Suprapubic skin (tissue), 4 donors: ENCODE measurements around the gene TMEM116.

Source experiments
- EP300 ChIP-seq: sonication (generic); formaldehyde crosslinking; IDR thresholded peaks from one replicate; pipeline ENCODE4 v1.6.1; 2017; ENCODE audit warnings: antibody characterized with exemption
- POLR2AphosphoS5 ChIP-seq, 3 donors: sonication (generic); formaldehyde crosslinking; IDR thresholded peaks; one replicate each; pipeline ENCODE4 v1.6.1; 2017; ENCODE audit warnings: antibody characterized with exemption in 3 of 3
- TF ChIP-seq, protein P1 (sequence below), 2 donors: fragments of 200-600 bp in 1 of 2; fragments of 450-650 bp in 1 of 2; sonication (generic) in 1 of 2; IDR thresholded peaks; one replicate each; pipeline ENCODE4 v1.5.1; 2016 to 2019; ENCODE audit warnings: antibody characterized with exemption in 2 of 2, mild to moderate bottlenecking in 1 of 2, moderate library complexity in 1 of 2

DNA sequence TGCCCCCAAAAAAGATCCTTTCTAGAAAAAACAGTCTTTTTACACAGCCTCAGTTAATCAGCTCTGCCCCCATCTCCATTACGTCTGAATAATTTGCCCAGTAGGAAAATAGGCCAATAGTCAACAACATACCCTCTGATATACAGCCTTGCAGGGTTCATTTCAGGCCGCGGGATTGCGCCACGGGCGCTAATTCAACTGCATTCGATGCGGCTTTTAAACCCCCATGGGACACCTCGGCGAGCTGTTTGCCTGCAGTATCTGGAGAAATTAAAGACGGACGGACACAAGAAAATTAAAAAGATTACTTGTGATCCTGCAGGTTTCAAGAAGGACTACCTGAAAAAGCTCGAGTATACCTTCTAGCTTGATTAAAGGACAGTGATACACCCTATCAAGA is 36.4 kb upstream of the TMEM116 start:
- TF ChIP-seq, protein P1, sequence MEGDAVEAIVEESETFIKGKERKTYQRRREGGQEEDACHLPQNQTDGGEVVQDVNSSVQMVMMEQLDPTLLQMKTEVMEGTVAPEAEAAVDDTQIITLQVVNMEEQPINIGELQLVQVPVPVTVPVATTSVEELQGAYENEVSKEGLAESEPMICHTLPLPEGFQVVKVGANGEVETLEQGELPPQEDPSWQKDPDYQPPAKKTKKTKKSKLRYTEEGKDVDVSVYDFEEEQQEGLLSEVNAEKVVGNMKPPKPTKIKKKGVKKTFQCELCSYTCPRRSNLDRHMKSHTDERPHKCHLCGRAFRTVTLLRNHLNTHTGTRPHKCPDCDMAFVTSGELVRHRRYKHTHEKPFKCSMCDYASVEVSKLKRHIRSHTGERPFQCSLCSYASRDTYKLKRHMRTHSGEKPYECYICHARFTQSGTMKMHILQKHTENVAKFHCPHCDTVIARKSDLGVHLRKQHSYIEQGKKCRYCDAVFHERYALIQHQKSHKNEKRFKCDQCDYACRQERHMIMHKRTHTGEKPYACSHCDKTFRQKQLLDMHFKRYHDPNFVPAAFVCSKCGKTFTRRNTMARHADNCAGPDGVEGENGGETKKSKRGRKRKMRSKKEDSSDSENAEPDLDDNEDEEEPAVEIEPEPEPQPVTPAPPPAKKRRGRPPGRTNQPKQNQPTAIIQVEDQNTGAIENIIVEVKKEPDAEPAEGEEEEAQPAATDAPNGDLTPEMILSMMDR (IDR thresholded peaks at IDR 0.05), result no peak
- TF ChIP-seq POLR2AphosphoS5 (IDR thresholded peaks at IDR 0.05), result no peak
- no peak for TF ChIP-seq EP300
